T-cell (primary cell): ENCODE measurements around the gene CCDC102B. TPM values are rescaled to one million over a fixed set of nuclear protein-coding genes. Genes with fewer than 3 reads are reported as not detected.
"Not testable (repeated sequence)": the region's sequence is repeated elsewhere in the genome, so short reads cannot be mapped to it uniquely, and the experiment has no call there.

ENCODE experiments used
- ATAC-seq, 4 experiments: fragments of 200-7000 bp in 3 of 4; fragments of 150-1000 bp in 1 of 4; cut with Tn5 transposase; replicated peaks in 1 of 4; 1 replicate in 3 of 4; 2 replicates in 1 of 4; pipeline ENCODE4 v1.10.0; 2021; ENCODE audit warnings: moderate library complexity in 3 of 4, mild to moderate bottlenecking in 2 of 4, moderate number of reproducible peaks in 1 of 4
- CTCF ChIA-PET, 2 donors: fragments of 300-600 bp; sonication (Branson Sonifier 250); formaldehyde crosslinking; loops; one replicate each; lab custom pipeline; 2022; ENCODE audit warnings: antibody characterized with exemption in 2 of 2; lab: Charles Lee
- POLR2A ChIA-PET, 2 donors: fragments of 300-600 bp; sonication (Branson Sonifier 250); formaldehyde crosslinking; loops; one replicate each; lab custom pipeline; 2022; ENCODE audit warnings: antibody characterized with exemption in 2 of 2; lab: Charles Lee
- DNase-seq, 35 experiments: peaks; one replicate each; pipeline versions ENCODE4 v3.0.0 to v3.0.0-alpha.2; 2013 to 2023
- H3K27ac ChIP-seq: one replicate; pipeline ENCODE4 v1.5.1; 2013; ENCODE audit warnings: low read length
- H3K27me3 ChIP-seq, 2 experiments: replicated peaks in 1 of 2; 1 replicate in 1 of 2; 2 replicates in 1 of 2; pipeline versions ENCODE4 v1.6.1 to v1.7.0; 2013; ENCODE audit warnings: low read length in 1 of 2, mixed read lengths in 1 of 2; ENCODE audit not compliant: control insufficient read depth in 2 of 2, insufficient read depth in 2 of 2; ENCODE audit errors: extremely low read depth in 1 of 2
- H3K36me3 ChIP-seq, 2 donors: 1 replicate in 1 of 2; 2 replicates in 1 of 2; pipeline versions ENCODE4 v1.6.1 to v1.7.0; 2013; ENCODE audit warnings: low read length in 1 of 2; ENCODE audit not compliant: control insufficient read depth in 2 of 2, insufficient read depth in 1 of 2; ENCODE audit errors: extremely low read depth in 1 of 2
- H3K4me1 ChIP-seq, 2 experiments: 1 replicate in 1 of 2; 2 replicates in 1 of 2; pipeline versions ENCODE4 v1.6.1 to v1.7.0; 2013; ENCODE audit warnings: low read length in 2 of 2, mixed read lengths in 1 of 2; ENCODE audit not compliant: insufficient read depth in 2 of 2, control insufficient read depth in 1 of 2; ENCODE audit errors: extremely low read depth in 1 of 2
- H3K4me3 ChIP-seq, 2 donors: 1 replicate in 1 of 2; 2 replicates in 1 of 2; pipeline versions ENCODE4 v1.5.1 to v1.7.0; 2013; ENCODE audit warnings: mild to moderate bottlenecking in 2 of 2, low read length in 1 of 2, moderate library complexity in 1 of 2; ENCODE audit not compliant: control insufficient read depth in 1 of 2; ENCODE audit errors: extremely low read depth in 1 of 2
- H3K9me3 ChIP-seq: 2 replicates; pipeline ENCODE4 v1.7.0; 2013
- H3K27ac Mint-ChIP-seq, 2 donors: one replicate each; pipeline ENCODE4 v1.8.0; 2020 to 2021; ENCODE audit warnings: mild to moderate bottlenecking in 2 of 2, mixed read lengths in 2 of 2
- H3K27me3 Mint-ChIP-seq, 2 donors: one replicate each; pipeline ENCODE4 v1.8.0; 2021 to 2022; ENCODE audit warnings: mixed read lengths in 2 of 2
- H3K36me3 Mint-ChIP-seq: one replicate; pipeline ENCODE4 v1.8.0; 2021; ENCODE audit warnings: mixed read lengths
- H3K4me1 Mint-ChIP-seq, 3 donors: one replicate each; pipeline ENCODE4 v1.8.0; 2020 to 2022; ENCODE audit warnings: mixed read lengths in 3 of 3, mild to moderate bottlenecking in 1 of 3
- H3K4me3 Mint-ChIP-seq, 3 donors: one replicate each; pipeline ENCODE4 v1.8.0; 2020 to 2022; ENCODE audit warnings: mild to moderate bottlenecking in 3 of 3, mixed read lengths in 3 of 3, moderate library complexity in 3 of 3
- H3K9me3 Mint-ChIP-seq, 3 donors: one replicate each; pipeline ENCODE4 v1.8.0; 2020 to 2022; ENCODE audit warnings: mixed read lengths in 3 of 3
- WGBS: methylation state at CpG from one replicate; pipeline ENCODE4 v1.1.5; 2013; ENCODE audit warnings: missing lambda C conversion rate; ENCODE audit not compliant: insufficient coverage; 5-methylcytosine and 5-hydroxymethylcytosine counted together
- total RNA-seq, 35 experiments: library from RNA in 6 of 35; stranded (reverse) in 6 of 35; fragments of 120-200 nt in 1 of 35; gene quantifications; one replicate each; pipeline versions ENCODE4 v1.2.1 to v1.2.4 and lab custom pipeline; 2013 to 2026

The CCDC102B gene
- total RNA-seq, 5 donors from 2014 or later (not counting 1 experiment from before 2014, with no cell fraction given) = 4.4 to 7.0 (median 6.1) TPM

GRCh38 chr18:68865021-68865420 lies 67.1 kb downstream of the CCDC102B start:
- Histone ChIP-seq H3K4me3 (no peak overlapping the region), H3K9me3 (no peaks in the 10 kb centered on the region), H3K4me1 (no peaks in the 10 kb centered on the region), H3K27ac (no peak overlapping the region), H3K27me3 (no peaks in the 10 kb centered on the region), H3K36me3 (no peaks in the 10 kb centered on the region)
- H3K36me3 Mint-ChIP-seq = no peaks in the 10 kb centered on the region
- DNase-seq (no peak), ATAC-seq (no peak)
- no peaks in the 10 kb centered on the region for H3K27me3 Mint-ChIP-seq
- no peak overlapping the region for H3K4me3 Mint-ChIP-seq
- POLR2A ChIA-PET = no interaction called here
- no peaks in the 10 kb centered on the region for H3K4me1 Mint-ChIP-seq
- no CpG with 5 or more reads among the region's 2 CpGs for WGBS
- no peaks in the 10 kb centered on the region for H3K9me3 Mint-ChIP-seq
- CTCF ChIA-PET = no interaction called here
- H3K27ac Mint-ChIP-seq = no peak overlapping the region

- no peaks in the 10 kb centered on the region for H3K27me3 Mint-ChIP-seq
- Histone ChIP-seq H3K9me3 (no peaks in the 10 kb centered on the region), H3K4me1 (no peaks in the 10 kb centered on the region), H3K4me3 (no peak overlapping the region), H3K36me3 (no peaks in the 10 kb centered on the region), H3K27ac (no peak overlapping the region), H3K27me3 (no peaks in the 10 kb centered on the region)
- ChIA-PET POLR2A (no interaction called here), CTCF (no interaction called here)
- H3K27ac Mint-ChIP-seq = no peak overlapping the region
- no peaks in the 10 kb centered on the region for H3K36me3 Mint-ChIP-seq
- no peaks in the 10 kb centered on the region for H3K4me1 Mint-ChIP-seq
- H3K4me3 Mint-ChIP-seq = no peak overlapping the region
- DNase-seq (no peak), ATAC-seq (no peak)
- no peaks in the 10 kb centered on the region for H3K9me3 Mint-ChIP-seq
- no CpG with 5 or more reads among the region's 3 CpGs for WGBS
Measured at GRCh38 chr18:68865503-68865902, 67.6 kb downstream of the CCDC102B start.

GRCh38 chr18:68873003-68873402 lies 75.1 kb downstream of the CCDC102B start:
- H3K4me1 Mint-ChIP-seq = no peaks in the 10 kb centered on the region
- H3K27me3 Mint-ChIP-seq = no peaks in the 10 kb centered on the region
- H3K9me3 ChIP-seq = no peaks in the 10 kb centered on the region
- ChIA-PET POLR2A (no interaction called here), CTCF (no interaction called here)
- DNase-seq (no peak), ATAC-seq (no peak)
- no peaks in the 10 kb centered on the region for H3K9me3 Mint-ChIP-seq
- no peak overlapping the region for H3K4me3 Mint-ChIP-seq
- H3K36me3 Mint-ChIP-seq = no peaks in the 10 kb centered on the region
- H3K27ac ChIP-seq = no peak overlapping the region
- no peaks in the 10 kb centered on the region for H3K36me3 ChIP-seq
- WGBS = 94% methylated on average over 3 of the region's 4 CpGs
- H3K27ac Mint-ChIP-seq = no peak overlapping the region
- no peaks in the 10 kb centered on the region for H3K27me3 ChIP-seq
- no peaks in the 10 kb centered on the region for H3K4me1 ChIP-seq
- no peak overlapping the region for H3K4me3 ChIP-seq

GRCh38 chr18:68874361-68874760 lies 76.5 kb downstream of the CCDC102B start:
- Histone ChIP-seq H3K27me3 (no peaks in the 10 kb centered on the region), H3K9me3 (no peaks in the 10 kb centered on the region), H3K4me3 (no peak overlapping the region), H3K4me1 (no peaks in the 10 kb centered on the region), H3K36me3 (no peaks in the 10 kb centered on the region), H3K27ac (no peak overlapping the region)
- POLR2A ChIA-PET = no interaction called here
- Mint-ChIP-seq H3K27ac (no peak overlapping the region), H3K4me3 (no peak overlapping the region), H3K4me1 (no peaks in the 10 kb centered on the region), H3K27me3 (no peaks in the 10 kb centered on the region), H3K36me3 (peaks cover 9% of the 10 kb centered on the region), H3K9me3 (no peaks in the 10 kb centered on the region)
- ATAC-seq (no peak), DNase-seq (no peak)
- CTCF ChIA-PET = no interaction called here
- WGBS = no CpG with 5 or more reads among the region's 1 CpG

GRCh38 chr18:68879947-68880346 lies 82.1 kb downstream of the CCDC102B start:
- H3K36me3 Mint-ChIP-seq, H3K36me3 ChIP-seq, H3K27ac Mint-ChIP-seq, H3K27me3 ChIP-seq, H3K27ac ChIP-seq, DNase-seq, H3K9me3 Mint-ChIP-seq, H3K4me3 ChIP-seq, H3K9me3 ChIP-seq, POLR2A ChIA-PET, CTCF ChIA-PET, ATAC-seq, H3K4me1 Mint-ChIP-seq, H3K27me3 Mint-ChIP-seq, H3K4me1 ChIP-seq, H3K4me3 Mint-ChIP-seq: not testable (repeated sequence)
- 97% methylated on average over 6 of the region's 21 CpGs for WGBS

- H3K27ac ChIP-seq = no peak overlapping the region
- Mint-ChIP-seq H3K4me3 (no peak overlapping the region), H3K27me3 (no peaks in the 10 kb centered on the region), H3K9me3 (no peaks in the 10 kb centered on the region), H3K4me1 (no peaks in the 10 kb centered on the region), H3K27ac (no peak overlapping the region), H3K36me3 (no peaks in the 10 kb centered on the region)
- ChIA-PET POLR2A (no interaction called here), CTCF (no interaction called here)
- no peak for ATAC-seq
- WGBS = 67% methylated on average over 1 of the region's 4 CpGs
- no peak overlapping the region for H3K4me3 ChIP-seq
- no peak for DNase-seq
- H3K36me3 ChIP-seq = no peaks in the 10 kb centered on the region
- H3K27me3 ChIP-seq = no peaks in the 10 kb centered on the region
- no peaks in the 10 kb centered on the region for H3K4me1 ChIP-seq
- H3K9me3 ChIP-seq = no peaks in the 10 kb centered on the region
Measured at GRCh38 chr18:68887410-68887809, 89.5 kb downstream of the CCDC102B start.

- ATAC-seq = no peak
Measured at GRCh38 chr18:68893354-68893753, 95.5 kb downstream of the CCDC102B start.

More at GRCh38 chr18:68893354-68893753, 95.5 kb downstream of the CCDC102B start:
- no CpG with 5 or more reads among the region's 1 CpG for WGBS
- Histone ChIP-seq H3K27ac (no peak overlapping the region), H3K4me1 (no peaks in the 10 kb centered on the region), H3K4me3 (no peak overlapping the region), H3K27me3 (no peaks in the 10 kb centered on the region), H3K9me3 (no peaks in the 10 kb centered on the region), H3K36me3 (no peaks in the 10 kb centered on the region)
- no peak overlapping the region for H3K27ac Mint-ChIP-seq
- no peaks in the 10 kb centered on the region for H3K9me3 Mint-ChIP-seq
- H3K36me3 Mint-ChIP-seq = no peaks in the 10 kb centered on the region
- no peak overlapping the region for H3K4me3 Mint-ChIP-seq
- H3K27me3 Mint-ChIP-seq = no peaks in the 10 kb centered on the region
- no peak for DNase-seq
- H3K4me1 Mint-ChIP-seq = no peaks in the 10 kb centered on the region
- ChIA-PET CTCF (interaction anchor here in 1 of 2 donors (0.5 kb wide), 1 partner anchor 17 kb away, joined by 3 read pairs; no protein-coding TSS in a partner anchor), POLR2A (no interaction called here)
